HG02571 (cell line): ENCODE data around the gene SPI1.

Experiments
- ATAC-seq: cut with Tn5 transposase; IDR thresholded peaks from one replicate; pipeline ENCODE4 v1.9.1; 2021; ENCODE audit warnings: mild to moderate bottlenecking, moderate library complexity; ENCODE audit not compliant: unreplicated experiment

The SPI1 gene

DNA sequence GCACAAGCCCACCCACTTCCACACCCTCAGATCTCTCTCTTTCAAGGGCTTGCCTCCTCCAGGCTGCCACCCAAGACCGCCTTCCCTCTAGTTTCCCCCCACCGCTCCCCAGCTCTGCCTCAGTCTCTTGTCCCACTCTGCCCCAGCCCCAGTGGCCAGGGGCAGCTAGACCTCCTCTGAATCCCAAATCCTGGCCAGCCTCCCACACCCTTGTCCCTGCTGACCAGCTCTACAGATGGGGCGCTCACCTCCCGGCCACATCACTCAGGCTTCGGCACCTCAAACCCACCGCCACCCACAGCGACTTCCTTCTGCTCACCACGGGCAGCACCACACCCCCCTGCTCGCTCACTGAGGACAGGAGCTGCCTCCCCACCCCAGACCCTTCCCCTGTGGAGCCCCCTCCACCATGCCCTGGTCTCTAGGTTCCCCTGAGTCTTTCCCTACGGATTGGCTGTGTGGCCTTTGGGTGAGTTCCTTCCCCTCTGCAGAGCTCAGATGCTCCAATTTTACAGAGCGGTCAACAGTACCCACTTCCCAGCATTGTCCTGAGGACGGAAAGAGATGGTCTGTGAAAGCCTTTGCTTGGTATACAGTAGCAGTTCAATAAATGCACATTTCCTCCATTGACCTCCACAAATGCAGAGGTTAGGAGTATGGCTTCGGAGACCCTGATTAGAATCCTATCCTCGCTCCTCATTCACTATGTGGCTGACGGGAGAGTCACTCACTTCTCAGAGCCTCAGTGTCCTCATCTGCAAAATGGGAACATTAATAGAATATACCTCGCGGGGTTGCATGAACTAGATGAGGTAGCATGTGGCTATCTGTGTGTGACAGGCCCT, 11.5 kb upstream of the SPI1 start:
- ATAC-seq = no peak

DNA sequence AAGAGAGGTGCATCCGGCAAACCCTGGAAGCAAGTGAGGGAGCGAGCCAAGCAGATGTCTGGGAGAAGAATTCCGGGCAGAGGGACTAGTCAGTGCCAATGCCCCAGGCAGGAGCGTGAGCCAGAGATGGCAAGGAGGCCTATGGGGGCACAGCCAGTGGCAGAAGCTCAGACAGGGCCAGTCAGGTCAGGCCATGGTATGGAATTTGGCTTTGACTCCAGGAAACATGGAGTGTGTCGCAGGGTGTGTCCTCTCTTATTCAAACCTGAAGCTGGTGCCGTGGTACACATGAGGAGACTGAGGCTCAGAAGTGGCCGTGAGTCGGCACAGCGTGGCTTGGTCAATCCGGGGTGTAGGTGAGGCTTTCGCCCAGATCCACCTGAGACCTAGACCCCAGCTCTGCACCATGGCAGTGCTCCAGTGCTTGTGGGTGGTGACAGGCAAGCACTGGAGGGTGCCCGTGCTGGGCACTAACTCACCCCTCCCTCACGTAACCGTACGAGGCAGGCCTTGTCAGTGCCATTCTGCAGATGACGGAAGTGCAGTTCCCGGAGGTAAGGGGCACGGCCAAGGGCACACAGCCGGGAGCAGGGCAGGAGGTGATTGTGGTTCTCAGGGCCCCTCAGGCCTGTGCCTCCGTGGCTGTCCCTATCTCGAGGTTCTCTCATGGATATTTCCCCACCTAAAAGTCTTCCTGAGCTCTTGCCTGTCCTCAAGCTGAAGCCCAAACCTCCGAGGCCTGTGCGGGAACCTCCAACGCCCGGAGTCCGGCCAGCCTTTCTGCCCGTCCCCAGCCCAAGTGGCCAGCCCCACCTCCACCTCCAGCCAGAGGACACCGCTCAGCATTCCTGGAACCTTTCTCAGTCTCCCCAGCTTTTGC, 10.6 kb upstream of the SPI1 start:
- ATAC-seq = no peak

GRCh38 chr11:47387944-47388696, 9.8 kb upstream of the SPI1 start:
- no peak for ATAC-seq

GRCh38 chr11:47384498-47384897, 6.2 kb upstream of the SPI1 start:
- no peak for ATAC-seq

DNA sequence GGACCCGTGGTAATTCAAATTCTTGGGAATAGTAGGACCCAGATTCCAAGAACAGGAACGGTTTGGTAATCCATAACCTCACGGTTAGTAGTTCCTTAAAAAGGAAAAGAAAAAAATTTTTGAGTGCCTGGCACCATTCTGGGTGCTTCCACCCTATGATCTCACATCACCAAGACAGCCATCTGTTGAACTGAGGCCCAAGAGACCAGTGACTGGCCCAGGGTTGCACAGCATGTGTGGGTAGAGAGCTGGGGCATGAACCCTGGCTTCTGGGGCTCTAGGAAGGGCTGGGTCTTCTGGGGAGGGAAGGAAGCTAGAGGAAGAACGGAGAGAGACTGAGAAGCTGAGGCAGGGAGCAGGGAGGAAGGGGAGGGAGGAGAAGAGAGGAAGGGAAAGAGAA, 4.7 kb upstream of the SPI1 start:
- ATAC-seq = no peak

- no peak for ATAC-seq
Observed at GRCh38 chr11:47380078-47380477, 1.7 kb upstream of the SPI1 start.

DNA sequence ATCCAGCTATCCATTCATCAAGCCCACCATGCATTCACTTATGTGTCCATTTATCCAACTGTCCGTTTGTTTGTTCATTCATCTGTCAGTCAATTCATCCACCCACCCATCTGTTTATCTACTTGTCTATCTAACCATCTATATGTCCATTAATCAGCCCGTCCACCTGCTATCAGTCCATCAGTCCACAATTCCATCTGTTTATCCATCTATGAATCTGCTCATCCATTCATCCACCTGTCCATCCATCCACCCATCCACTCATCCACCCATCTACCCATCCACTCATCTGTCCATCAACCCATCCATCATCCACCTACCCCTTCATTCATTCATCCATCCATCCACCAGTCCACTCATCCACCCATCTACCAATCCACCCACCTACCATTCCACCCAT, 970 bp upstream of the SPI1 start:
- ATAC-seq = no peak

DNA sequence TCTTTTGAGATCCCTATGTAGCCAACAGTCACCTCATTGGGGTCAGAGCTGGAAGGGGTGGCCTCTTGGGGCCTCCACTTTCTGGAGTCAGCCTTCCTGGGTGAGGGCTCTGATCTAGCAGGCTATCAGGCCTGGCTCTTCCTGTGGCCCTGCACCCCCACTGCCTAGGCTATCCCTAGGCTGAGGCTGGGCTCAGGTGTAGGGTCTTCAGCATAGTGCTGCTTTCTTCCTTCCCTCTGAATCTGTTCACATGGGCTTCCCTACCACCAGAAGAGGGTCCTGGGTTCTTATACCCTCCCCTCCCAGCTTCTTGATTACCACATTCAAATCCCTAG, 456 bp upstream of the SPI1 start:
- ATAC-seq = no peak

GRCh38 chr11:47377571-47378009, 757 bp downstream of the SPI1 start:
- ATAC-seq = no peak

- no peak for ATAC-seq
Observed at GRCh38 chr11:47376525-47377371, 1.6 kb downstream of the SPI1 start.

GRCh38 chr11:47376107-47376524, 2.2 kb downstream of the SPI1 start:
- no peak for ATAC-seq

GRCh38 chr11:47375546-47376085, 2.7 kb downstream of the SPI1 start:
- ATAC-seq = no peak

- no peak for ATAC-seq
Observed at GRCh38 chr11:47375020-47375419, 3.3 kb downstream of the SPI1 start.

GRCh38 chr11:47374720-47375019, 3.7 kb downstream of the SPI1 start:
- ATAC-seq = no peak

DNA sequence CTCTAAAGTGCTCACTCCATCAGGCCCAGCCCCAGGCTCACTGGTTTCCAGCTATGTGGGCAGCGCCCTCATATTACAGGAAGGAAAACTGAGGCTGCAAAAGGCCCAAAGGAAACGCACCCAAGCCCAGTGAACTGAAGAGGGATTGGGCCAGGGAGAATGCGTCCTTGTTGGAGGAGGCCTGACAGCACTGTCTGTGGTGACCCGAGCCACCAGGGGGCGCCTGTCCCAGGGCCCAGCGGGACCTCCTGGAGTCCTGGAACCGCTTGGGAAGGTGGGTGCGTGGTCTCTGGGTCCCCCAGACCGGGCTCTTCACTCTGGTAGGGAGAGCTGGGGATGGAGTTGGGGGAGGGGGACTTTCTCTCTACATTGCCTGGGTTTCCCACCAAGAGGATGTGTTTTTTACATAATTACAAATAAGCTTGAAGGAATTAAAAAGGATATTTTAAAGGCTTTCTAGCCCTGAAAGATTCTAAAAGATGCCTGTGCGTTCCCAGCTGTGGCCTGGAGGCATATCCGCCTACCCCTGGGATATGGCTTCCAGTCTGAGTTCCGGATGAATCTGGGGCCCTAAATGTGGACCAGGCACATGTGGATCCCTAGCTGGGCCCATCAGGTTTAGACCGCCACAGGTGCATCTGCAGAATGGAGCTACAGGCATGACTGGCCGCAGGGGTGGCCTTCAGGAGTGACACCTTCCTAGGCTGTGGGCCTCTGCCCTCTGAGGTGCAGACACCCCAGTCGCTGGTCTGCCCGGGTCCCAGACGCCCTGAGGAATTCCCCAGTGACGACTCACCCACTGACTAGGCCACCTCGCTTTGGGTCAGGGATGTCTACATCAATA, 4.2 kb downstream of the SPI1 start:
- peak; percentile 36 for ATAC-seq

GRCh38 chr11:47372422-47372821, 5.9 kb downstream of the SPI1 start:
- ATAC-seq = no peak

DNA sequence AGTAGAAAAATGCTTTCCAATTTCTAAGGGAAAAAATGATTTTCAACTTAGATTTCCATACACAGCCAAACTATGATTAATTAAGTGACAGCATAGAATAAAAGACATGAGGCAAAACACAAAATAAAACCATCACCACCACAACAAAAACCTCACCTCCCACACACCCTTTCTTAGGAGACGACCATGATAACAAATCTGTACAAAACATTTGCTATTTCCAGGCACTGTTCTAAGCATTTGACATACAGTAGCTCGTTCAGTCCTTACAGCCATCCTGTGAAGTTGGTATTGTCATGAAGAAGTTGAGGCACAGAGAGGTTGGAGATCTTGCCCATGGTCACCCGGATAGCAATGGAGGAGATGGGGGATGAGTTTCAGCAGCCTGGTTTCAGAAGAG, 8.7 kb downstream of the SPI1 start:
- no peak for ATAC-seq

DNA sequence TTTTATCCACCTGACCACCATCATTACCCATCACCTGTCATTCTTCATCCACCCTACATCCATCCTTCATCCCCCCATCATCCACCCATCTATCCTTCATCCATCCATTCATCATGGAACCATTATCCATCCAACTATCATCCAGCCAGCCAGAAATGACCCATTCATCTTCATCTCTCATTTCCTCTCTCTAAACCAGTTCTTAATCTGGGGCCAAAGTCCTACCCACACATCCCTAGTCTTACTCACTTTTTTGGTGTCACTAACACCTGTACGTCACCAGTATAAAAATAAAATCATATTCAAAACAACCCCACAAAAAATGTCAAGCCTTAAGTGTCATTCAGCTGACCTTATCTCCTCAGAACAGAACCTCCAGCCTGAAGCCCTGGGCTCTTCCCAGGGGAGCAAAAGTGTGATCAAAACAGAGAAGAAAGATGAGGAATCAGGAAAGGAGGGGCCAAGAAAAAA, 12.3 kb downstream of the SPI1 start:
- no peak for ATAC-seq

DNA sequence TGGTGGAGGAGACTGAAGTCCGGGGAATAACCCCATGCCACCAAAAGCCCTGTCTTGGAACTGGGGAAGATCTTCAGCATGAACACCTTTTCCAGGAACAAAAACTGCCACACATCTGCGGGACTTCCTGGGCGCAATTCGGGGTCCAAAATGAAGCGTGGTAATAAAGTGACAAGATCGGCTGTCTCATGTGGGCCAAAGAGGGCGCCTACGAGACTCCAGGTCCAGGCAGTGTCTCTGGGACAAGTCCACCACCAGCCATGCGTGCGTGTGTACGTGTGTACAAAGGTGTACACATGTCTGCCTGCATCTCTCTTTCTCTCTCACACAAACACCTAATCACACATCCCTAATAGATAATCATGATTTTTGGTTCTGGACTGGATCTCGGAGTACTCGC, 16.9 kb downstream of the SPI1 start:
- no peak for ATAC-seq
